Measurements from ENCODE around the gene HYLS1.

Gene HYLS1

GRCh38 chr11:125935056-125935455 is 47.6 kb downstream of the HYLS1 start:
- DNase-seq = no peak

GRCh38 chr11:125935618-125936199 is 48.2 kb downstream of the HYLS1 start:
- DNase-seq = peak; percentile 74

- DNase-seq = no peak
These were observed 51.0 kb downstream of the HYLS1 start for GRCh38 chr11:125938418-125938817.

- no peak for DNase-seq
These were observed 51.6 kb downstream of the HYLS1 start for GRCh38 chr11:125939081-125939521.

GRCh38 chr11:125940145-125940544 is 52.7 kb downstream of the HYLS1 start:
- no peak for DNase-seq

- DNase-seq = no peak
These were observed 53.8 kb downstream of the HYLS1 start for GRCh38 chr11:125941267-125941618.

GRCh38 chr11:125941619-125942611 is 54.4 kb downstream of the HYLS1 start:
- peak; percentile 79 for DNase-seq

GRCh38 chr11:125942771-125943428 is 55.4 kb downstream of the HYLS1 start:
- DNase-seq = no peak

- no peak for DNase-seq
These were observed 56.3 kb downstream of the HYLS1 start for GRCh38 chr11:125943661-125944349.

- no peak for DNase-seq
These were observed 57.0 kb downstream of the HYLS1 start for GRCh38 chr11:125944350-125945010.

- no peak for DNase-seq
These were observed 57.7 kb downstream of the HYLS1 start for GRCh38 chr11:125945011-125945796.

- no peak for DNase-seq
These were observed 58.5 kb downstream of the HYLS1 start, which contains the start of gene VSIG10L2 for GRCh38 chr11:125945797-125946520. Gene VSIG10L2, plus strand, starts transcription at chr11:125946044. Its CDS starts 12 bp downstream, at chr11:125946056.

GRCh38 chr11:125946712-125947418 is 59.4 kb downstream of the HYLS1 start:
- DNase-seq = no peak

GRCh38 chr11:125947419-125948277 is 60.2 kb downstream of the HYLS1 start:
- no peak for DNase-seq

- no peak for DNase-seq
These were observed 61.0 kb downstream of the HYLS1 start for GRCh38 chr11:125948278-125949051.

GRCh38 chr11:125949271-125950177 is 62.1 kb downstream of the HYLS1 start:
- no peak for DNase-seq

GRCh38 chr11:125950178-125950490 is 62.7 kb downstream of the HYLS1 start:
- no peak for DNase-seq

Data from eye (tissue), 1 donor.